Measurements from ENCODE around the gene ITGA4.

ITGA4 gene

GRCh38 chr2:181546086-181546485 is 88.9 kb downstream of the ITGA4 start:
- ChIA-PET POLR2A (ENCODE audit: low non-redundant PET) (no interaction called here), CTCF (interaction anchor here (0.5 to 0.6 kb wide), 2 partner anchors 11 to 79 kb away, joined by 3 read pairs; no protein-coding TSS in a partner anchor)
- no peak for DNase-seq (ENCODE audit: low spot score)
- no peak for TF ChIP-seq CTCF (conservative IDR thresholded peaks at IDR 0.05; ENCODE audit: low read depth)
- no peak overlapping the region for H3K27ac ChIP-seq

GRCh38 chr2:181552808-181553207 is 95.6 kb downstream of the ITGA4 start:
- ChIA-PET POLR2A (ENCODE audit: low non-redundant PET) (no interaction called here), CTCF (no interaction called here)
- no peak for TF ChIP-seq CTCF (conservative IDR thresholded peaks at IDR 0.05; ENCODE audit: low read depth)
- DNase-seq (ENCODE audit: low spot score) = peak; percentile 60
- no peak overlapping the region for H3K27ac ChIP-seq

GRCh38 chr2:181553244-181553643 is 96.1 kb downstream of the ITGA4 start:
- CTCF ChIA-PET = interaction anchor here (0.6 kb wide), 1 partner anchor 329 kb away, joined by 6 read pairs; no protein-coding TSS in a partner anchor
- POLR2A ChIA-PET (ENCODE audit: low non-redundant PET) = no interaction called here
- H3K27ac ChIP-seq = no peak overlapping the region
- no peak for DNase-seq (ENCODE audit: low spot score)
- TF ChIP-seq CTCF (conservative IDR thresholded peaks at IDR 0.05; ENCODE audit: low read depth) = no peak

- ChIA-PET POLR2A (ENCODE audit: low non-redundant PET) (no interaction called here), CTCF (interaction anchor here (0.6 to 0.7 kb wide), 3 partner anchors 56 to 1901 kb away, joined by 3 to 6 read pairs (median 5); no protein-coding TSS in a partner anchor)
- no peak for DNase-seq (ENCODE audit: low spot score)
- H3K27ac ChIP-seq = no peak overlapping the region
- no peak for TF ChIP-seq CTCF (conservative IDR thresholded peaks at IDR 0.05; ENCODE audit: low read depth)
These were observed 97.1 kb downstream of the ITGA4 start for GRCh38 chr2:181554061-181554830.

- POLR2A ChIA-PET (ENCODE audit: low non-redundant PET) = no interaction called here
- H3K27ac ChIP-seq = no peak overlapping the region
- no peak for TF ChIP-seq CTCF (conservative IDR thresholded peaks at IDR 0.05; ENCODE audit: low read depth)
- DNase-seq (ENCODE audit: low spot score) = no peak
- CTCF ChIA-PET = interaction anchor here (1.5 kb wide), 1 partner anchor 11 kb away, joined by 3 read pairs; no protein-coding TSS in a partner anchor
These were observed 101.2 kb downstream of the ITGA4 start for GRCh38 chr2:181558371-181558770.

GRCh38 chr2:181563101-181563692 is 106.0 kb downstream of the ITGA4 start:
- DNase-seq (ENCODE audit: low spot score) = no peak
- TF ChIP-seq CTCF (conservative IDR thresholded peaks at IDR 0.05; ENCODE audit: low read depth) = no peak
- ChIA-PET POLR2A (ENCODE audit: low non-redundant PET) (no interaction called here), CTCF (interaction anchor here (0.8 to 1.1 kb wide), 2 partner anchors 8 to 458 kb away, joined by 3 read pairs; no protein-coding TSS in a partner anchor)
- no peak overlapping the region for H3K27ac ChIP-seq
